Ectodermal cell (in vitro differentiated cells): Measurements from ENCODE around the gene DGCR6.
"Not testable (repeated sequence)": the region's sequence is repeated elsewhere in the genome, so short reads cannot be mapped to it uniquely, and the experiment has no call there.

Experiments used
- H3K27ac ChIP-seq: 2 replicates; pipeline ENCODE4 v1.7.0; 2013; ENCODE audit warnings: mild to moderate bottlenecking, low read depth, low read length; ENCODE audit not compliant: insufficient read depth, poor library complexity, severe bottlenecking
- H3K27me3 ChIP-seq: 2 replicates; pipeline ENCODE4 v1.7.0; 2013; ENCODE audit warnings: mild to moderate bottlenecking, low read length; ENCODE audit not compliant: insufficient read depth, control insufficient read depth, poor library complexity, severe bottlenecking
- H3K36me3 ChIP-seq: one replicate; pipeline ENCODE4 v1.7.0; 2013; ENCODE audit warnings: low read length; ENCODE audit not compliant: control insufficient read depth, insufficient read depth
- H3K4me1 ChIP-seq: one replicate; pipeline ENCODE4 v1.7.0; 2013; ENCODE audit warnings: low read length; ENCODE audit not compliant: control insufficient read depth, insufficient read depth
- H3K4me3 ChIP-seq: 2 replicates; pipeline ENCODE4 v1.7.0; 2013; ENCODE audit warnings: low read depth, low read length, control low read depth; ENCODE audit not compliant: insufficient read depth
- H3K9me3 ChIP-seq: 2 replicates; pipeline ENCODE4 v1.7.0; 2013; ENCODE audit warnings: mild to moderate bottlenecking, low read length, moderate library complexity; ENCODE audit not compliant: control insufficient read depth
- WGBS, 2 experiments: methylation state at CpG; one replicate each; pipeline ENCODE4 v1.1.7; 2013; ENCODE audit warnings: missing lambda C conversion rate in 2 of 2; 5-methylcytosine and 5-hydroxymethylcytosine counted together

The DGCR6 gene

GRCh38 chr22:18953128-18953527 lies 47.0 kb downstream of the DGCR6 start:
- not testable (repeated sequence) for H3K27me3 ChIP-seq, H3K9me3 ChIP-seq, H3K27ac ChIP-seq, H3K36me3 ChIP-seq, H3K4me1 ChIP-seq, H3K4me3 ChIP-seq
- 89 to 93% methylated on average over 13 to 14 of the region's 14 CpGs for whole genome bisulfite sequencing, 2 experiments

- WGBS, 2 experiments, result 15 to 16% methylated on average over 12 of the region's 14 CpGs
- H3K27me3 ChIP-seq, H3K4me1 ChIP-seq: not testable (repeated sequence)
Observed at GRCh38 chr22:18954303-18954989, 48.3 kb downstream of the DGCR6 start.

GRCh38 chr22:18954990-18955571 lies 49.0 kb downstream of the DGCR6 start:
- no peaks in the 10 kb centered on the region for H3K36me3 ChIP-seq
- H3K27ac ChIP-seq, result no peak overlapping the region
- no peaks in the 10 kb centered on the region for H3K9me3 ChIP-seq
- WGBS, 2 experiments, result 90 to 91% methylated on average over 15 of the region's 15 CpGs
- H3K4me3 ChIP-seq, result no peak overlapping the region
- H3K27me3 ChIP-seq, result no peaks in the 10 kb centered on the region
- peaks cover 7% of the 10 kb centered on the region for H3K4me1 ChIP-seq

More at GRCh38 chr22:18954303-18954989, 48.3 kb downstream of the DGCR6 start:
- not testable (repeated sequence) for H3K36me3 ChIP-seq, H3K9me3 ChIP-seq, H3K4me3 ChIP-seq, H3K27ac ChIP-seq

- H3K9me3 ChIP-seq, result no peaks in the 10 kb centered on the region
- WGBS, 2 experiments, result 93 to 94% methylated on average over 10 of the region's 10 CpGs
Observed at GRCh38 chr22:18955696-18956095, 49.6 kb downstream of the DGCR6 start.

GRCh38 chr22:18956121-18956895 lies 50.2 kb downstream of the DGCR6 start:
- H3K27ac ChIP-seq, H3K36me3 ChIP-seq, H3K27me3 ChIP-seq, H3K4me1 ChIP-seq, H3K4me3 ChIP-seq, H3K9me3 ChIP-seq: not testable (repeated sequence)
- 83 to 84% methylated on average over 15 of the region's 15 CpGs for WGBS, 2 experiments

More at GRCh38 chr22:18955696-18956095, 49.6 kb downstream of the DGCR6 start:
- H3K36me3 ChIP-seq, result no peaks in the 10 kb centered on the region
- no peaks in the 10 kb centered on the region for H3K27me3 ChIP-seq
- H3K4me1 ChIP-seq, result peaks cover 7% of the 10 kb centered on the region
- no peak overlapping the region for H3K27ac ChIP-seq
- H3K4me3 ChIP-seq, result no peak overlapping the region

GRCh38 chr22:18956956-18957355 lies 50.8 kb downstream of the DGCR6 start:
- not testable (repeated sequence) for H3K9me3 ChIP-seq, H3K27ac ChIP-seq, H3K36me3 ChIP-seq, H3K4me3 ChIP-seq, H3K4me1 ChIP-seq, H3K27me3 ChIP-seq
- WGBS, 2 experiments, result 84 to 87% methylated on average over 14 to 15 of the region's 15 CpGs

GRCh38 chr22:18957621-18958320 lies 51.7 kb downstream of the DGCR6 start:
- not testable (repeated sequence) for H3K27me3 ChIP-seq, H3K4me1 ChIP-seq, H3K4me3 ChIP-seq, H3K27ac ChIP-seq, H3K36me3 ChIP-seq, H3K9me3 ChIP-seq
- 89% methylated on average over 14 of the region's 18 CpGs for WGBS, 2 experiments

- WGBS, 2 experiments, result 77 to 85% methylated on average over 18 of the region's 18 CpGs
- not testable (repeated sequence) for H3K4me3 ChIP-seq, H3K9me3 ChIP-seq
Observed at GRCh38 chr22:18958321-18958705, 52.2 kb downstream of the DGCR6 start.

GRCh38 chr22:18958738-18959137 lies 52.6 kb downstream of the DGCR6 start:
- WGBS, 2 experiments, result 85 to 86% methylated on average over 14 of the region's 14 CpGs
- not testable (repeated sequence) for H3K4me3 ChIP-seq, H3K27ac ChIP-seq, H3K4me1 ChIP-seq, H3K9me3 ChIP-seq, H3K36me3 ChIP-seq, H3K27me3 ChIP-seq

More at GRCh38 chr22:18958321-18958705, 52.2 kb downstream of the DGCR6 start:
- not testable (repeated sequence) for H3K27ac ChIP-seq, H3K36me3 ChIP-seq, H3K4me1 ChIP-seq, H3K27me3 ChIP-seq

GRCh38 chr22:18959266-18959665 lies 53.1 kb downstream of the DGCR6 start:
- H3K36me3 ChIP-seq, H3K27ac ChIP-seq, H3K9me3 ChIP-seq, H3K4me1 ChIP-seq, H3K27me3 ChIP-seq, H3K4me3 ChIP-seq: not testable (repeated sequence)
- 96 to 97% methylated on average over 6 of the region's 6 CpGs for WGBS, 2 experiments
